NT2/D1 (cell line): ENCODE measurements around the gene CDH13.

Source experiments
- YY1 ChIP-seq: IDR thresholded peaks from 2 replicates; pipeline ENCODE4 v1.6.1; 2011; ENCODE audit not compliant: insufficient read length, insufficient read depth
- ZNF274 ChIP-seq: IDR thresholded peaks from 2 replicates; pipeline ENCODE4 v1.6.1; 2011; ENCODE audit warnings: mild to moderate bottlenecking, low read depth, low read length

GRCh38 chr16:83475108-83475507 lies 848.3 kb downstream of the CDH13 start:
- TF ChIP-seq ZNF274, result no peak
- TF ChIP-seq YY1, result no peak
